HG03520 (cell line): Measurements from ENCODE around the gene TAAR8.
"Not testable (repeated sequence)": the region's sequence is repeated elsewhere in the genome, so short reads cannot be mapped to it uniquely, and the experiment has no call there.

Source experiments
- ATAC-seq: cut with Tn5 transposase; IDR thresholded peaks from one replicate; pipeline ENCODE4 v1.9.1; 2021; ENCODE audit warnings: mild to moderate bottlenecking, moderate library complexity; ENCODE audit not compliant: unreplicated experiment

Gene TAAR8, protein sequence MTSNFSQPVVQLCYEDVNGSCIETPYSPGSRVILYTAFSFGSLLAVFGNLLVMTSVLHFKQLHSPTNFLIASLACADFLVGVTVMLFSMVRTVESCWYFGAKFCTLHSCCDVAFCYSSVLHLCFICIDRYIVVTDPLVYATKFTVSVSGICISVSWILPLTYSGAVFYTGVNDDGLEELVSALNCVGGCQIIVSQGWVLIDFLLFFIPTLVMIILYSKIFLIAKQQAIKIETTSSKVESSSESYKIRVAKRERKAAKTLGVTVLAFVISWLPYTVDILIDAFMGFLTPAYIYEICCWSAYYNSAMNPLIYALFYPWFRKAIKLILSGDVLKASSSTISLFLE

DNA sequence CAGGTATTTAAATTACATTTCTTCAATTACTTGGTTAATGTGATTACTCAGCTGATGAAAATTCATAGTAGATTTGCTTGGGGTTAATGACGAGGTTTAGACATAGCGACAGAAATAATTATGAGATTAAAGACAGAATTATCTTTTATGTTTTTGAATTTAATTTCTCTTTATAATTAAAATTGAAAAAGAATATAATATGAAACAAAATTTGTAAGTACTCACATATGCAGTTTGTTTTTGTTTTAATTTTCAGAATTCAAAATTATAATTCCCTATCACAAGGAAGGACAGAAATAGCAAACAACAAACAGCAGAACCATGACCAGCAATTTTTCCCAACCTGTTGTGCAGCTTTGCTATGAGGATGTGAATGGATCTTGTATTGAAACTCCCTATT lies at the start of gene TAAR8:
Gene TAAR8, plus strand, starts transcription at position 301 of the 400 bp plus-strand sequence. Its CDS starts 21 bp downstream, at position 322.
- ATAC-seq, result no peak

DNA sequence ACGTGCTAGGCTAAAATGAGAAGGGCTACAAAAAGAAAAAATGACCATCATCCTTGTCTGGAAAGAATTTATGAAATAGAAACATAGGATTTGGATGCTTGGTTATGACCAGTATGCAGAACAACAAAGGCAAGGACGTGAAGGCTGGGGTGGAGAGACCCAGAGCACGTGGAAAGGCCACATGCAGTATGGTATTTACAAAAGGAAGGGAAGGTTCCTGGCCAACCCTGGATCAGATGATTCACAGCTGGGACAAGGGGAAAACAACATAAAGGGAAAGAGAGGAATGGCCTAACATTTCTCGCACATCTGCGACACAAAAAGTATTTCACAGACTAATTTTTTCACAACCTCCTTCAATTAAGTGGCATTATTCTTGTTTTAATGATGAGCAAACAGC lies 47.7 kb upstream of the TAAR8 start:
- no peak for ATAC-seq

DNA sequence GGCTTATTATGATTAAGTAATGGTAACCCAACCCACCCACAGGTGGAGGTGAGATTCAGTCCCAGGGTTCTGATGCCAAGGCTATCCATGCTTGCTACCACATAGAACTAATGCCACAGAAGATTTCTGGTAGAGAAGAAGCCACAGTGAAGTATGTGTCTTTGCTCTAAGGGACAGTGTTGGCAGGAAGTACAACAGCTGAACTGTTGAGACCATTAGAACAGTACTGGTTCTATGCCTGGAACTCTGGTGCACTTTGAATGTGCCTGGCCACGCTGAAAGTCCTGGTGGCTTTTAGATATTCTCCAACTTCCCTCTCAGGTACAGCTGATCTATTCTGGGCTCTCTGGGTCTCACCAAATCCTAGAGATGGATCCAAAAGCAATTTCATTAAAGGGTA lies 47.3 kb upstream of the TAAR8 start:
- no peak for ATAC-seq

DNA sequence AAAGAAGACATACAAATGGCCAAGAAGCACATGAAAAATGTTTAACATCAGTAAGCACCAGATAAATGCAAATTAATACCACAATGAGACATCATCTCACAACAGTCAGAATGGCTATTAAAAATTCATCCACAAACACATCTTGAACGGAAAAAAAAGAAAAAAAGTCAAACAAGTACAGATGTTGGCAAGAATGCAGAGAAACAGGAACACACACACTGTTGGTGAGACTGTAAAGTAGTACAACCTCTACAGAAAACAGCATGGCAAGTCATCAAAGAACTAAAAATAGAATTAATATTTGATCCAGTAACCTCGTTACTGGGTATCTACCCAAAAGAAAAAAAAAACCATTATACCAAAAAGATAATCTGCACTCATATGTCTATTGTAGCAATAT lies 46.0 kb upstream of the TAAR8 start:
- ATAC-seq, result no peak

DNA sequence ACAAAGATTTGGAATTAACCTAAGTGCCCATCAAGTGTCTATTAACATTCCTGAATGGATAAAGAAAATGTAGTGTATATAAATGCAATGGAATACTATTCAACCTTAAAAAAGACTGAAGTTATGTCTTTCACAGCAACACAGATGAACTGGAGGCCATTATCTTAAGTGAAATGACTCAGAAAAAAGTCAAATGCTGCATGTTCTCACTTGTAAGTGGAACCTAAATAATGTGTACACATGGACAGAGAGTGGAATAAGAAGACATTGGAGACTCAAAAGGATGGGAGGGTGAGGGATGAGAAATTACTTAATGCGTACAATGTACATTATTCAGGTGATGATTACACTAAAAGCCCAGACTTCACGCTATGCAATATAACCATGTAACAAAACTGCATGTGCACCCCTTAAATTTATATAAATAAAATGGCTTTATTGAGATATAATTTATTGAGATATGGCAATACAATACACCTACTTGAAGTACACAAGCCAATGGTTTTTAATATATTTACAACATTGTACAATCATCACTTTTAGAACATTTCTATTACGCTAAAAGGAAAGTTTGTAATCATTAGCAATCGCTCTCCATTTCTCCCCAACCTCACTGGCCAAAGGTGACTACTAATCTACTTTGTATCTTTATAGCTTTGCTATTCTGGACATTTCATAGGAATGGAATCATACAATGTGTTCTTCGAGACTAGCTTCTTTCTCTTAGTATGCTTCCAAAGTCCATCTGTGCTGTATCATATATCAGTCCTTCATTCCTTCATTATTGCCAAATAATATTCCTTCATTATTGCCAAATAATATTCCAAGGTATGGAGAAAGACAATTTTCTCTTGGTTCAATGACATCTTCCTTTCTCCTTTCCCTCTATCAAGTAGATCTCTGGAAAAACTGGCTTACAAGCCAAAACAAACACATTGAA lies 45.3 kb upstream of the TAAR8 start:
- no peak for ATAC-seq

DNA sequence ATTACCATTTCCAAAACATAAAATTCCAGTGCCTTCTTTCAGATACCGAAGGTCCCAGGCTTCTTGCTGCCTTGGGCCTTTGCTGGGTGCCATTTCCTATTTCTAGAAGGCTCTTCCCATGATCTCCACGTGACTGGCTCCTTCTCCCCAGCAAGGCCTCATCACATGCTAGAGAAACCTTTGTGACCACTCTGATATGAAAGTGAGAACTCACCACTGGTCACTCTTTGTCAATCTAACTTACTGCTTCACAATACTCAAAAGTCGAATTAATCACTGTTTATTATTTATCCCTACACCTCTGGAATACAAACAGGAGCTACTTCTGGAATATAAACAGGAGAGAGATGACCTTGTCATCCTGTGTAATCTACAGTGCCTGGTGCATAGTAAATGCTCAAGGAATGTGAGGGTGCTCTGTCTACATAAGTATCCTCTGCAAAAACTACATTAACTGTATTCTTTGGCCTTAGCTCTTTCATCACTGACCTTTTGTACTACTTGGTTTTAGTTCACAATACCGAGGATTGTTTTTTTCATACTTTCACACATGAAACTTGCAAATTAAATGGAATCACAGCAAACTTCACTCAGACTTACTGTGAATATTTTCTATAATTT lies 41.2 kb upstream of the TAAR8 start:
- ATAC-seq, result no peak

DNA sequence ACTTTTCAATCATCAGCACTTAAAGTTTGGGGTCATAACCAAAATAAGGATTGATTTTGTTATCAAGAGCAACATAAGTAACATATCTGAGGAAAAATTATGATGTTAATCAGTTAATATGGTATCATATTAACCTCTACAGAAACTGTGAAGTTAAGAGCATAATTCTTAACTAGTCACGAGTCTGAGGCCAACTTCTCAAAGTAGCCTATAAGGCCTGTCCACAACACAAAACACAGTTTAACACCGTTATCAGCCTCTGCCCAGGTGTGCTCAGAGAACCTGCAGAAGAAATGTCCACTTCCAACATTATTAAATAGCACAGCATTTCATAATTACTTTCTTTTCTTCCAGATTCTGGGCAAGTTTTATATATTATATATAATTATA lies 40.6 kb upstream of the TAAR8 start:
- no peak for ATAC-seq

DNA sequence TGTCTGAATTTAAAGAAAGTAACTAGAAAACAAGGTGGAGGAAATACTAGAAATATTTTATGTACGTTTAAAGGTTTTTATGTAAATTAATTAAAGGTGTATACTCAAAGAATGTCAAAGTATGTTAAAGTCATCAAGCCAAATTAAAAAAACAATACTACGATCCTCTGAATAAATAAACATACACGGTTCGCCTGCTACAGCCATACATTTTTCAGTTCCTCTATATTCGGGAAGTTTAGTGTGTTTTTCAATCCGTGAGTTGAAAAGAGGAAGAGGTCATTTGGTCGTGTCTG lies 40.2 kb upstream of the TAAR8 start:
- ATAC-seq, result no peak

DNA sequence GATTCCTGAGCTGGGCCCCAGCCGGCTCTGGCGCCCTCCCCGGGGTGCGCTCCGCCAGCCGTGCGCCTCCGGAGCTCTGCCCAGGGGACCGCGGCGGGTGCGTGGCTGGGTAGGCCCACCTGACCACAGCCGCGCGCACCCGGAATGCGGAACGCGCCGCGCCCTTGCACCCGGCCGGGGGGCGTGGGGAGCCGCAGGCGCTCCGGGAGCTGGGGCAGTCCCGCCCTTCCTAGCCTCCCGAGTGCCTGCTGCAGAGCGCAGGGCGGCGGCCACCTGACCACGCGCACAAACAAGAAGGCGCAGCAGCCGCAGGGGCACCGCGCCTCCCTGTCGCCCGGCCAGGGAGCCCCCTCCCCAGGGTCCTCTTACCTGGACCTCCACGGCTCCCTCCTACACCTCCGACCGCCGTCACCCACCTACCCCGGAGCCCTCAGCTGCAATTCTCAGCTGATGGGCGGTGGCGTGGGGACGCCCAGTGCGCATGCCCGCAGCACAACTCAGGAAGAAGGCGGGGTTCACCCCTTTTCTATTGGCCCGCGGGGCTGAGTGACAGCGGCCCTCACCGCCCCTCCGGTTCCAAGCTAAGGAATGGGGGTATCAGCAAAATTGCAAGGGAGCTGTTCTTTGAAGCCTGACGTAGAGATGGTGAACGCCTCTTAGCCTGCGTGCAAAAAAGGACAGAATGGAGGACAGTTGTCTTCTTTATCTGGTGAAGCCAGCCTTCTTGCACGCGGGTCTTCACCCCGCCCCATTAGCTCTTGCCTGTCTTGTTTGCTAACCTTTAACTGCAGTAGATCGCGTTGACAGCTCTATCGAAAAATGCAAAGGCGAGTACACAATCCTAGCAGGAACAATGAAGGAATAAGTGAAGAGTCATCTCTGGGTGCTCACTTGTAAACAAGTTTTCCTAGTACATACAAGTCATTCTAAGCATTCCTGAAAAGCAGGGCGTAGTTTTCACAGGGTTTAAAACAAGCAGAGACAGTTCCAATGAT lies 39.5 kb upstream of the TAAR8 start, which contains the start of gene STX7:
Gene STX7, minus strand, starts transcription at position 479 of the 995 bp plus-strand sequence. CDS start 9,586 bp downstream, outside the sequence.
- peak; percentile 89 for ATAC-seq

DNA sequence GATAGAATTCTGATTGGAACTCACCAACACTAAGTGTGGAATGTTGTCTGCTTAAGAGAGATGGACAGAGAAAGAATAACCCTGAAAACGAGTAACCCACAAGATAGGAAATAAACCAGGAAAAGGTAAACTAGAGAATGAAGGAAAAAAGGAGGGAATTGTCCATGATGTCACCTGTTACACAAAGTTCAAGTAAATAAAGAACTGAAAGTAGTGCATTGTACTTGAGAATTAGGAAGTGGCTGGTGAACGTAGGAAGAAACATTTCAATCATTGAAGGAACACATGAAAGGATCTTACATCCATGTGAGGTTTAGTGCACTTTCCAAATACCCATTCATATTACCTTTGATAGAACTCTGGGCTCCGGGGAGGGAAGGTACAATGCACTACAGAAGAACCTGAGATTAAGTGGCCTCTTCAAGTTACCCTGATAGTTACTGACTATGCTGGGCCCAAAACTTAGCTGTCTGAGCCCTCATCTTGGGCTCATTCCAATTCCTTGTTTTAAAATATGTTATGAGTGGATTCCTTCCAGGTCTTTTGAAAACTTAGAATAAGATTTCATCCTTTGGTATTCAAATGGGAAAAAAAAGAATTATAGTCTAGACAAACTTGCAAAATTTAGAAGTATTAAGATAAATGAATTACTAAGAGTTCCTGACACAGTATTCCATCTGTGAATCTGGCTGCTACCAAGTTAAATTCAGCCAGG lies 38.5 kb upstream of the TAAR8 start:
- no peak for ATAC-seq

DNA sequence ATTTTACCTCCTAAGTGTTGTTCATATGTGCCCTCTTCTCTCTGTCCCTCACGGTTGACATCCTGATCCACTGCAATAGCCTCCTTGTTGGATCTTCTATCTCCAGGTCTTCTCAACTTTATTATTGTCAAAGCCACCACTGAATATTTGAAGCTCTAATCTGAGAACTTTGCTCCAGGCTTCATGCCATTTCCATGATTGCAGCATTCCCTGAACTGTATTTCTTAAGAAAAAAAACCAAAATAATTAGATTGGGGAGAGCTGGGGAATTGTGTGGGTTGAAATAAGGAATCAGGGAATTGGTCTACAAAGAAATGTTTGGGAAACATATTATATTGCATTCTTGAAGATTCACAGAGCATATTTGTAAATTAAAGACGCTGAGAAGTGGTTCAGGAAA lies 37.1 kb upstream of the TAAR8 start:
- no peak for ATAC-seq

DNA sequence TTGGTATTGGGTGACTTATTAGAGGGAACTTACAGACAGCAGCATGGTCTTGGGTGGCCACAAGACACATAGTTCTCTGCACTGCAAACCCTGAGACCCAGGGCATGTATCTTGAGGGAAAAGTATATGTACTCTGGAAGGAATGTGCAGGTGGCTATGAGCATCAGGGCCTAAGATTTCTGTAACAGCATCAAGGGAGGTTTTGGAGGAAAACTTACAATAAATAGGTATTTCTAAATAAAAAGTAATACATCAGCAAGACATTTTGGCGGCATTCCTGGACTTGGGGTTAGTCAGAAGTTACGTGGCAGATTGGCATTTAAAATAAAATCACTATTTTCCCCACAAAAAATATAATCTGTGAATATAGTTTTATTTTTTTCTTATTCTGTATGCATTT lies 31.5 kb upstream of the TAAR8 start:
- ATAC-seq, result no peak

DNA sequence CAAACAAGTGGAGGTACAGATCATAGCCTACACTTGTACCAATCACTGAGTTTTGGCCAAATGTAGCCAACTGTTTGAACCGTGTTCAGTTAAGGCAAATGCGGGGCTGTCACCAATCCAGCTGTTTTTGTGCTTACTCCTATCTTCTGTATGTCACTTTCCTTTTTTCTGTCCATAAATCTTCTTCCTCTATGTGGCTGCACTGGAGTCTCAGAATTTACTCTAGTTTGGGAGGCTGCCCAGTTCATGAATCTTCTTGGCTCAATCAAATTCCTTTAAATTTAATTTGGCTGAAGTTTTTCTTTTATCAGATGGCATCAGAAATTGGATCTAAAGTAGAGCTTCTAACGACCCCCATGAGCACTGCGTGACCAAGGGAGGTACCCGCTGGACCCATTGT lies 27.8 kb upstream of the TAAR8 start:
- ATAC-seq, result no peak

DNA sequence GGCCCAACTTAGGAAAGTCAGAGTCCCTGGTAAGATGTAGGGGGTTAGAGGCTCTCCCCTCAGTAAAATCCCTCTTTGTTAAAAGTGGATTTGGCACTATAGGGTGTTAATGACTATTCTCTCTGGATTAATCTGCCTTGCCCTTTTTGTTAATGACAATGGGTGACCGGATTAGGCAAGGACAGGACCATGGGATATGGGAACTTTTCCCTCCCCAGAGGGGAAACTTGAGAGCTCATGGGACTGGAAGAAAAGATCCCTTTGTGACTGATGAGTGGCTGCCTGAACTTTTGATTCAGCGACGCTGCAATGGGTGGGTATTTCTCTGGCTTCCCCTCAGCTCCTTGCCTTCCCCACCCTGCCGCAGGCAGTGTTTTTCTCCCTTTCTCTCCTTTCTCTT lies 26.6 kb upstream of the TAAR8 start:
- ATAC-seq, result no peak

DNA sequence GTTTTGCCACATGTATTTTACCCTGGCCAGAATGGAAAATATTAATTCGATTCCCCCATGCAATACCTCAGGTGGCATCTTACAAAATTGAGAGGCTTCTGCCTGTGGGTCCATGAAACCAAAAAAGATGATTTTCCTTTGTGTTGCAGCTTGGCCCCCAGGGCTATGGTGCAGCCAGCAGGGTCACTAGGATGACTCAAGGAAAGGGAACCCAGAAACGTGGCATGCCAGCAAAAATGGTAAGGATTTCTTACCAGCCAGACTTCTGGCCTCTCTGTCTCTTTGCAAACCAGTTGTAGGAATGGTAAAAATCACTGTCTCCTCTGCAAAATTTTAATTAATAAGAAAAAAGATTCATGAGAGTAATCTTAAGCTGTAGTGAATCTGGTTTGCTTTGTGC lies 26.0 kb upstream of the TAAR8 start:
- ATAC-seq, result no peak

DNA sequence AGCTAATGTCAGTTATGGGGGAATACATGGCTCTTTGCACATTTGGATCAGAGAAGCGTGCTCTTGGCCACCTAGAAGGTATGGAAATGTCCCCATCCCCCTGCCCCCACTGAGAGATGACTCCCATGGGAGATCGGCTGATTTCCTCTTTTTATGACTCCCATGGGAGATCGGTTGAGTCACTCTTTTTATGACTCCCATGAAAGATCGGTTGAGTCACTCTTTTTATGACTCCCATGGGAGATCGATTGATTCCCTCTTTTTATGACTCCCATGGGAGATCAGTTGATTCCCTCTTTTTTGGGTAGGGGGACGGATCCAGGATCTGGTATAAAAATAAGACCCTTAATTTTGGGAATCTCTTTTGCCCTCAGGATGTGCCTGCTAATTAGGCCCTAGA lies 24.7 kb upstream of the TAAR8 start:
- ATAC-seq, result no peak

DNA sequence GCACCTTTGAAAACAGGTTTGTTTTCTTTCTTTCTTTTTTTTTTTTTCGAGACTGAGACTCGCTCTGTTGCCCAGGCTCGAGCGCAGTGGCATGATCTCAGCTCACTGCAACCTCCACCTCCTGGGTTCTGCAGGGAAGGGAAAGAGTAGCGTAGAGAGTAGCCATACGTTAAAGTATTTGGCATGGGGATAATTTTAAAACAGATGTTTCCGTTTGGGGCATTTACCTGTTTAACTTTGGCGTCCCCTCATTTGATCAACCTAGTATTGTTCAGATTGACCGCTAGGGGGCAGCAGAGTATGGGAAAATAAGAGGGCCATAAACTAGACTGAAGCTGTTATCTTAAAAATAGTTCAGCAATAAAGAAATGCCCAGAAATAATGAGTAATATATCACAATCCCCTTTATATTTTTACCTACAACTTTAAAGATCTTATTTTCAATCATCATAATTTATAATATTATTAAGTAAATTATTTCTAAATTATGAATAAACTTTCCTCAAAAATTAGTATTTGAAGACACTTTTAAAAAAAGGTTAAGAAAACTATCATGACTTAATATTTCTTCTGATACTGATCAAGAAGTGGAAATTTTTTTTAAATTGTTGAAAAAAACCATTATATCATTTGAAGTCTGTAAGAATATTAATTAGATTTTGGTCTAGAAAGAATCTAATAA lies 22.0 kb upstream of the TAAR8 start:
- peak; percentile 84 for ATAC-seq

DNA sequence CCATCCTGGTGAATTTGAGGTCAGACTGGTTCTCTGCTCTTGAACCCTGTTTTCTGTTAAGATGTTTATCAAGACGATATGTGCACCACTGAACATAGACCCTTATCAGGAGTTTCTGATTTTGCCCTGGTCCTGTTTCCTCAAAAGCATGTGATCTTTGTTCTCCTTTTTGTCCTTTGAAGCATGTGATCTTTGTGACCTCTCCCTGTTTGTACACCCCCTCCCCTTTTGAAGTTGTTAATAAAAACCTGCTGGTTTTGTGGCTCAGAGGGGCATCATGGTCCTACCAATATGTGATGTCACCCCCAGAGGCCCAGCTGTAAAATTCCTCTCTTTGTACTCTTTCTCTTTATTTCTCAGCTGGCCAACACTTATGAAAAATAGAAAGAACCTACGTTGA lies 17.9 kb upstream of the TAAR8 start:
- ATAC-seq, result not testable (repeated sequence)

DNA sequence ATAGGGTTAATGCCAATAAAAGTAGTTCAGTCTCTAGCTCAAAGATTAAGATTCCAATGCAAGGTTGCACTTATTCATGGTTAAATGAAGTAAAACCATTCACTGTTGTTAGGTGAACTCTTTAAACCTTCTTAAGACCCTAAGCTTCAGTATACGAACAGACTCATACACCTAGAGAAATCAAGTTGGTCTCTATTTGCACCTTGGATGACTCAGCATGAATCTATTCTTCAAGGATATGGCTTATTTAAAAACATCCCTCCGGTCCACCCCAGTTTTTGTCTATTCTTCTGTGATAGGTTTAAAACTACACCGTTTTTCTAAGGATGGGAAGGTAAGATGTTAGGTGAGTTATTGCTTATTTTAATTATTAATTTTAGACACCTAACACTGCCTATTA lies 15.3 kb upstream of the TAAR8 start:
- no peak for ATAC-seq
